ENCODE measurements around the gene TRPC6.
"Not testable (repeated sequence)": the region's sequence is repeated elsewhere in the genome, so short reads cannot be mapped to it uniquely, and the experiment has no call there.

The TRPC6 gene

DNA sequence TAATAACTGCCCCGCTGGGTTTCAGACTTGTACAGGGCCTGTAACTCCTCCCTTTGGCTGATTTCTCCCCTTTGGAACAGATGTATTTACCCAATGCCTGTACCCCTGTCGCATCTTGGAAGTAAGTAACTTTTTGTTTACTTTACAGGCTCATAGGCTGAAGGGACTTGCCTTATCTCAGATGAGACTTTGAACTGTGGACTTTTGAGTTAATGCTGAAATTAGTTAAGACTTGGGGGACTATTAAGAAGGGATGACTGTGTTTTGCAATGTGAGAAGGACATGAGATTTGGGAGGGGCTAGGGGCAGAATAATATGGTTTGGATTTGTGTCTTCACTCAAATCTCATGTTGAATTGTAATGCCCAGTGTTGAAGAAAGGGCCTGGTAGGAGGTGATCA is 62.0 kb downstream of the TRPC6 start:
- no peak for DNase-seq (ENCODE audit: low read depth)

DNA sequence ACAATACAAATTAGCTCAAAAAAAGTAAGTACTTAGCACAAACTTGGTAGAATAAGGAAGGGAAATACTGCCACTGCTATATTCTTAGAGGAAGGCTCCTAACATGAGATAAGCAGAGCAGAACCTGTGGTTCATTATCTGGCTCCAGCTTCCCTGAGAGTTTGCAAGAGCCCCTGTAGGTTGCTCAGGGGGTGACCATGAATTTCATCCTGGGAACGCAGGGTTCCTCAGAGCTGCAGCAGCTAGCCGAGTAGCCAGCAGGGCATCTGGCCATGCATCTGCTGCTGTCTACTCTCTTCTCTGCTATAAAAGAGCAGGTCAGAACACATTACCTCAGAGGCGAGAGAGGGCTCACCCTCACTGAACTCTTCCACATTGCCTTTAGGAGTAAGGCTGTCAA is 67.3 kb downstream of the TRPC6 start:
- no peak for DNase-seq (ENCODE audit: low read depth)

DNA sequence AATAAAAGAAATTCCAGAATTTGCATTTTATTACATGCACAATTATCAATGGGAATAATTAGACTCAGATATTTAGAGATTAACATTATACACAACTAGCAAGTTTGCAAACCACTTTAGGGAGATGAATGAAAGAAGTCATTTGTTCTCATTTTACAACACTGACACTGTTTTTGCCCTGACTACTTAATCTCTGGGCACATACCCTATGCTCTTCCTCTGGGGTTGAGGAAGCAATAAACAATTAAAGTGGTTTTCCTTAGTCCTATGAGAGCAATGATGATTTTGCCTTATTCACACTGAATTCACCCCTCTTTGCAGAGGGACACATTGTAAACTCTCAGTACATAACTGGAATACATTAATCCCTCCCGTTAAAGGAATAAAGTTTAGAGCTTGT is 72.7 kb downstream of the TRPC6 start:
- no peak for DNase-seq (ENCODE audit: low read depth)

DNA sequence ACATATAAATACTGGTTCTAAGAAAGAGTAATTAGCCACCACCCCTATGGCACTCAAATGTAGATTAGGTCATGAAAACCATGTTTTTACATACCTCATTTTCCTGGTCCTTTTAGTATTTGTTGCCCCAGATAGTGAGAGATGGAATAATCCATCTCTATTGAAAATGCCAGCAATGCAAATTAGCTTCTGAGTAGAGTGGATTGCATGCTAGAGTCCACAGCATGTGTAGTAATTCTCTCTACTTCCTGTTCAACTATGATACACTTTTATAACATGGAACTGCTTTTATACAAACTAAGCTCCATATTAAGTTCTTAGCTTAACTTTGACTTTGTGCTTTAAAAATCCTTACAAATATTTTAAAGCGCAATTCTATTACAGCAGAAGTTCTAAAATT is 73.2 kb downstream of the TRPC6 start:
- no peak for DNase-seq (ENCODE audit: low read depth)

DNA sequence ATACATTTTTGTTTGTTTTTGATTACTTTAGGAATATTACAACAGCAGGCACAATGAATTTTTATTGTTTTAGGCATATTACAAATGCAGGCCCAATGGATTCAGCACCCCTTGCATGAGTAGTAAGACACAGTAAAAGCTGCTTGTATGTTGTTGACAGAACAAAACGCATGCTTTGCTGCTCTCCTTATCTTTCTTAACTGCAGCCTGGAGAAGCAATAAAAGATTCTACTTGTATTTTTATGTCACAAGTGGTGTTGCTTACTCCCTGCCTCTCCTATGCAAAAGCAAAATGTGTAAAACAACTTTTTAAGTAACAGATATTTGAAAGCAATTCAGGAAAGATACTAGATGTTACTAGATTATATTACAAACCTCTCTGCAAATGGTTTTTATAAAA is 73.9 kb downstream of the TRPC6 start:
- DNase-seq (ENCODE audit: low read depth): no peak

DNA sequence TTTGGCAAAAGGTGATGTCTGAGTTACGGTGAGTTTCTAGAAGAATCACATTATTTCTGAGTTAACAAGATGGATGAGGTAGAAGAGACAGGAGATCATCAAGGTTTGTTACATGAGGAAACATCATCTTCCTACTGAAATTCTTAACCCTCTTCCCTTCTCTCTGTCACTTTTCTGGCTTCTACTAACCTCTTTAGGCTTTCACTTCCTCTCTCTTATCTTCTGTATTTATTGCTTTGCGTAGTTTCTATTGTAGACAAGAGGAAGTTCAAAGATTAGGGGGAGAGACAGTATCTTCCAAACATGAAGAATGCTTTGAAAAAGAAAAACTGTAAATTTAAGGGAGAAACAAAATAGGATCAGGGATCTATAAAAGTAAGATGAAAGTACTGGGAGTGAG is 75.4 kb downstream of the TRPC6 start:
- DNase-seq (ENCODE audit: low read depth): no peak

DNA sequence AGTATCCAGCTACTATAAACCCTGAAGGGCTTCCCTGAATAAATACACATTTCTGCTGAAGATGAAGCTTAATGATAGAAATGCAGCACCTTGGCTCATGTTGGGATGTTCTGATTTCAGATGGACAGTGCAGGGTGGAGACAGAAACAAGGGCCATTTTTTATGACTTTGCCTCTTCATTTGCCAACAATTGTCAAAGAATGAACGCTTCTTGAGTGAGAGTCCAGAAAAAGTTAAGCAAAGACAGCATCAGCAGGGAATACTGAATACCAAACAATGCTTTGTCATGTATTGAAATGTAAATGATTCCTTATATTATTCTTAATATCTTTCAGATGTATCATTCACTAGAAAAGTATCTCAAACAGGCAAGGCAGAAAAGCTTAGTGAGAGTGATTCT is 84.9 kb downstream of the TRPC6 start:
- no peak for DNase-seq (ENCODE audit: low read depth)

DNA sequence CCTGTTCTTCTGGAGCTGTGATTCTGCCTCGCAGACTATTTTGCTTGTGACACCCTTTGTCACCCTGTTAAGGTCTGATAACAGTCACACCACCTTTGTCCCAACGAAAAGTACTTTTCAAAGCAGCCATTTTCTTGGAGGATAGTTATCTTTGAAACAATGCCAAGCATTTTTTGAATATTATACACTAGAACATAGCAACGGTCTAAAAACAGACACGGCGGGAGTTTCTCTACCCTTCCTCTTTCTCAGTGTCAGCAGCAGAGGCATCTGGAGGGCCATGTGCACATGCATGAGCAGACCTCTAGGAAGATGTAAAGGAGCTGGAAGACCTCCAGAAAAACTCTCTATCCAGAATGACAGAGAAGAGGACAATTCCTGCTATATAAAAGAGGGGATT is 86.5 kb downstream of the TRPC6 start:
- no peak for DNase-seq (ENCODE audit: low read depth)

DNA sequence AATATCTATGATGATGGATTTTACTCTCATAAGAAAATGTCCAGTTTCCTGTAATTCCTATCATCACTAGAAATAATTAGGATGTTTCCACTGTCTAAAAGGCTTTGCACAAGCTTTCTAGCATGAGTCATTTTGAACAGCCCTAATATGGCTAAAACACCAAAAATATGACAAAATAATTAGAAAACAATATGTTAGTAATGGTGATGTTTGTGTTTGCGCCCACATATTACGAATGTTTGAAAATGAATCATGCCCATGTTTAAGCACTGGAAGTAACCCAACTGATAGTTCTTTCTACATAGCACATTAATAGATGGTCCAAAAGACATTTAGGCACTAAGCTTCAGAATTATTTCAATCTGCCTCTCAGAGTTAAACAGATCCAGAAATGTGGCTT is 96.0 kb downstream of the TRPC6 start:
- no peak for DNase-seq (ENCODE audit: low read depth)

DNA sequence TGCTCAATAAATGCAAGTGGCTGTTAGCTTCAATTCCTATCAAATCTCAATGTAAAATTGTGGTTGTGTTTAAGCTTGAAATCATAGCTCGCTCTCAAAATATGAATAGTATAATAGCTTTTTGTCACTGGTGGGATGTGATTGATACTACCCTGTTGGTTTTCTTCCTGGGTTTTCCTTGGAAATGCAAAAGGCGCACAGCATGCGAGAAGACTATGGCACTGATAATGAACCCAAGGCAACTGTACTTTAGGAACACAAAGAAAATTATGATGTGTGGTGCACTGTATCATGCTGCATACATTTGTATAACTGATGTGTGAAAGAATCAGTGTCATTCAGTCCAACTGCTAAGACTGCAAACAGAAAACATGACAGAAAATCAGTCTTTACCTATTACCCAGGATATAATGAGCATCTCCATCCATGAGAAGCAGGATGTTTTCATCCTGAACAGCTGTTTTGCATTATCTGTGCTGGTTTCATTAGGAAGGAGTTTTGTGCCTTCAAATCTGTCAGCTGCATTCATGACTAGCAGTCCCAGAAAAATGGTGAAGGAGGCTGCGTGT is 101.2 kb downstream of the TRPC6 start:
- DNase-seq (ENCODE audit: low read depth): no peak

DNA sequence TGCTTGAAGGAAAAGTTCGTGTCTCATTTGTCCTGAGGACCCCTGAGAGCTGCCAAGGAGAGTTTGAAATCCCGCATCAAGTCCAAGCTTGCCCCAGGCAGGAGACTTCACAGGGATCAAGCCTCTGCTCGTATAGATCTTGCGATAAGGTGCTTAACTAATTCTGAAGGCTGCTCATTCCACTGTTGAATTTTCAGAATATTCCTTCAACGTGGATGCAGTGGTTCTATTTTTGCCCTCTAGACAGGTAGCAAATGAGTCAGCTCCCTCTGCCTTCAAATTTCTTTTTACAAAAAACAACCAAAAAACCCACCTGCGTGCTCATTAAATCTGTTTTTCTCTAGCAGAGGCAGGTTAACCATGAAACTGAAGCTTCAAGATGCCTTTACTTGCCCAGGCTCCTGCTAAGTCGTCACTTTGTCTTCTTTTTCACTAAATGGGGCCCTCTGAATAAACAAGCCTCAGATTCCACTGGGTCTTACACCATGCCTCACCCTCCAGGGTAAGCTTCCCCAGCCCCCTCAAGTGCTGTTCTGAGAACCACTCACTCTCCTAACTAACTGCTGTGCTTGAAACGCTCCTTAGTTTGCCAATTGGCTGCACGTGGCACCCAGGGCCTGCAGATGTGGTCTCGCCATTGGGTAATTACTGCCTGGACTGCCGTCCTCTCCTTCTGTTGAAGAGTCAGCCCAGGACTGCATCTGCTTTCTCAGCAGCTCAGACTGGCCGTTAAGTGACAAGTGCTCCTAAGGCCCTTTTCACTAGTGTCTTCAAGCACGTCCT is 105.0 kb downstream of the TRPC6 start:
- no peak for DNase-seq (ENCODE audit: low read depth)

DNA sequence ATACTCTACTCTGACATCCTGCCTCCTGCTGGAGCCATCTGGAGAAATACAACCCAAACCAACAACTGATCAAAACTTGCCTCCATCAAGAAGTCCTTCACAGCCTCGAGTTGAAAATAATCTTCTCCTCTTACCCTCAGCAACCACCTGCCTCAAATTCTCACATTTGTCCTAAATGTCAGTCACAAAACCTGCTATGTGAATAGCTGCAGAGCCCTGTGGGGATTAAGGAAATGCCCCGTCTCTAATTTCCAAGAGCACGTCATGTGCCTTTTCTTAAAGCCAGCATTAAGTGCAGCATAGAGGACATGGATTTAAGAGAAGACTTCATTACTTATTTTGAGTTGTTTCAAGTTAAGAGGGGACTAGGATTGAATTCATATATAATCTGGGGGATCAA is 105.9 kb downstream of the TRPC6 start:
- no peak for DNase-seq (ENCODE audit: low read depth)

DNA sequence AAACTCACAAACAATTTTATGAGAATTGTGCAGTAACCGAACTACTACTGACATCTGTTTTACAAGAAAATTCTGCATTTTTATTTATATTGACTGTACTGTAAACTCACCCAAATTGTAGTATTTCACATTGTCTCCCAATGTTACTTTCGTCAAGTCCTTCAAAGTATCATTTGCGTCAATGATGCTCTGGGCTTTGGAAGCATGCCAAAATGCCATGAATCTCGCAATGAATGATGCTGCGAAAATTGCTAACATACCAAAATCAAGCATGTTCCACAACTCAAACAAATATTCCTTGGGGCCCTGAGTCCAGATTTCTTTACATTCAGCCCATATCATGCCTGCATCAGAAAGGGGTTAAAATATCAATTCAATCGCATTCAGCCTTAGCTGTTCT is 107.6 kb downstream of the TRPC6 start:
- DNase-seq (ENCODE audit: low read depth): no peak

DNA sequence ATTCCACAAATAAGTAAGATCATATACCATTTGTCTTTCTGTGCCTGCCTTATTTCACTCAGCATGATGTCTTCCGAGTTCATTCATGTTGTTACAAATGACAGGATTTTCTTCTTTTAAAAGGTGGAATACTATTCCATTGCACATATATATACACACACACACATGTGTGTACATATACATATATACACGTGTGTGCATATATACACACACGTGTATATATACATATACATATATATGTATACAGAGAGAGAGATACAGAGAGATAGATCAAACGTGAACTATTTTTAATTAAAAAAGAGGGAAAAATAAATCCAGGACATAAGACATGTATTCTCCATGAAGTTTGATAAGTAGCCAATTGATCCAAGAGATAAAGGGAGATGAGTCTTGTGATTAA is 108.1 kb downstream of the TRPC6 start:
- DNase-seq (ENCODE audit: low read depth): no peak

DNA sequence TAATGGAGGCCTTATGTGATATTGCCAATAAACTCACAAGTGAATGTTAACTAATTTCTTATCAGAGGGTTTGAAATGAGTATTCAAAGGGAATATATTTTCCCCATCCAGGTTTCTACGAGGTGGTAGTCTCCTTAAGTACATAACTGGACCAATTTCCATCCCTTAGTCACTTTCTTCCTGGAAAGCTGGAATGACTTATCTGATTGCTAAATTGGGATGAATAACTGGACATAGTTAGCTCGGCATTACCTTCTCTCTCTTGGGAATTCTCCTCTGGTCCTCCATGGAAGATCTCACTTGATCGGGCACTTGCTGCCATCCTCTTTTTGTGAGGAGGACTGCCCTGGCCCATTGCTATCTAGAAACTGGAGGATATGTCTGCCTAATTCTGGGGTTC is 109.1 kb downstream of the TRPC6 start:
- DNase-seq (ENCODE audit: low read depth): no peak

DNA sequence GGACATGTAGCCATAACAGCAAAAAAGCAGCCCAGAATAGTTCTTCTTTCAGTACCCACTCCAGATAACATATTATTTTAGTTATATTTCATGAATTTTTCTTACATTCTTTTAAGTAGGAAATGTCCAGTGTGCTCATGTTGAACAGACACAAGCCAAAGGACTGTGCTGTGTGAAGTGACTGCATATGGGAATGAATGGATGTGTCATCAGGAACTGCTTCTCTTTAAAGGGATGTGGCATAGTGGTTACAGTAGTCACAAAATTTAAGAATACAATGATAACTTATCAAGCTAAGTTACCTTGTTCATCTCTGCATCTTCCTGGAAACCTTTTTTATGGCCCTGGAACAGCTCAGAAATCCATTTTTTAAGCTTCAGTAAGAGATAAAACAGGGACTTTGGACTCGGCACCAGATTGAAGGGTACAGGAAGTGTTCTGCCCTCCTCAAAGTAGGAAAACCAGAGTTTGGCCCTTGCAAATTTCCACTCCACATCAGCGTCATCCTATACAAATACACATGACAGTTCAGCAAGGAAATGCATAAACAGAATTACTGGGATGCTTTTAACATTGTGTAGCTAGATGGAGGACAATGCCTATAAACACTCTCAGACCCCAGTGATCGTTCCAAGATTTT is 112.8 kb downstream of the TRPC6 start:
- no peak for DNase-seq (ENCODE audit: low read depth)

DNA sequence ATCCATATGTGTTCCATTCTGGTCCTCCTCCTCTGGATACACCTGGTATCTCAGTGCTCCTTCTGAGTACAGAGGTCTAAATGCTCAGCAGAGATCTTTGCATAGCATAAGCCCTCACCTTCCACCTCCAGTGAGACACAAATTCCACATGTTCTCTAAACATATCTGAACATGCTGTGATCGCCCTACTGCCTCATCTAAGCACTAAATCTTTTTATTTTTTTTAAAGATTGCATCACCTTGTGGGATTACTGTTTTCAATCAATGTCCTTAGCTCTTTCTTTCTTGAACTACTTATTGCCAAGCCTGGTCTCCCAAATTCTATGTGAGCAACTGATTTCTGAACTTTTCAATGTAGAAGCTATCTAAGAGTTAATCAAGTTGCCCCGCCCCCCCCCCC is 113.4 kb downstream of the TRPC6 start:
- no peak for DNase-seq (ENCODE audit: low read depth)

DNA sequence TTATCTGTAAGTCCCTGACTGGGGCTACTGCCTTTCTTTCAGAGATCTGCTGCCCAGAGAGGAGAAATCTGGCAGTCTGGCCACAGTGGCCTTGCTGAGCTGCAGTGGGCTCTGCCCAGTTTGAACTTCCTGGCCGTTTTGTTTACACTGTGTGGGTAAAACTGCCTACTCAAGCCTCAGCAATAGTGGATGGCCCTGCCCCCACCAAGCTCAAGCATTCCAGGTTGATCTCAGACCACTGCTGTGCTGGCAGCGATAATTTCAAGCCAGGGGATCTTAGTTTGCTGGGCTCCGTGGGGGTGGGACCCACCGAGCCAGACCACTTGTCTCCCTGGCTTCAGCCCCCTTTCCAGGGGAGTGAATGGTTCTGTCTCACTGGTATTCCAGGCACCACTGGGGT is 117.5 kb downstream of the TRPC6 start:
- DNase-seq (ENCODE audit: low read depth): no peak

DNA sequence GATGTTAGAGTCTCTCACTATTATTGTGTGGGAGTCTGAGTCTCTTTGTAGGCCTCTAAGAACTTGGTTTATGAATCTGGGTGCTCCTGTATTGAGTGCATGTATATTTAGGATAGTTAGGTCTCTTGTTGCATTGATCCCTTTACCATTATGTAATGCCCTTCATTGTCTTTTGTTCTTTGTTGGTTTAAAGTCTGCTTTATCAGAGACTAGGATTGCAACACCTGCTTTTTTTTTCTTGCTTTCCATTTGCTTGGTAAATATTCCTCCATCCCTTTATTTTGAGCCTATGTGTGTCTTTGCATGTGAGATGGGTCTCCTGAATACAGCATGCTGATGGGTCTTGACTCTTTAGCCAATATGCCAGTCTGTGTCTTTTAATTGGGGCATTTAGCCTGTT is 119.4 kb downstream of the TRPC6 start:
- DNase-seq (ENCODE audit: low read depth): not testable (repeated sequence)

DNA sequence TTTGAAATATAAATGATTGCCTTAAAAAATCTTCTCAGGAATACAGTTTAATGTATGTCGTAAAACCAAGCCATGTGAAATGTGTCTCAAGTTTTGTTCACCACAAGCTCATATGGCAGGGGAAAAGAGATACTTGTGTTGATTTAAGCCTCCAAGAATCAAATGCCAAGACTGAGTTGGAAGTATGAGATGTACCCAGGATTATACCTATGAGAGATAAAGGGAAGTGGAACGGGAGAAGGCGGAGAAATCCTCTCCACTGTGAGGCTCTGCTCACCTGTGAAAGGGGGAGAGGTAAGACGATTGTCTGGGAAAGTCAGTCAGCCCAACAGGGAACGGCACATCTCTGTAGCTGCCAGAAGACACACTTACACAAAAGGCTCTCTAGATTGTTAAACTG is 124.8 kb downstream of the TRPC6 start:
- no peak for DNase-seq (ENCODE audit: low read depth)

DNA sequence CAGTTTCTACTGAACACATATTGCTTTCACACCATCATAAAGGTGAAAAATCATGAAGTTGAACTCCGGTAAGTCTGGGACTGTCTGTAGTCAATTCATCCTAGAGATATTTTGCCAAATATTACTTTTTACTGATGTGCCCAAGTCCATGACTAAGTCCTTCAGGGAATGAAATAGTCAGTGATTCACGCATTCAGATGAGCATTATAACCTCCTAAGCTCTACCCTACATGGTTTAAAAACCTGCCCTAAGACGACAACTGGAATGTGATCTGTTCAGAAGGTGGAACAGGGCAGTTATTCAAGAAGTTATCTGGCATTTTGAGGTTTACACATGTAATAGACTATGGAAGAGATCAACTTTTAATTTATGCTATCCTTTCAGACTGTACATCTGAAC is 125.6 kb downstream of the TRPC6 start:
- DNase-seq (ENCODE audit: low read depth): no peak

DNA sequence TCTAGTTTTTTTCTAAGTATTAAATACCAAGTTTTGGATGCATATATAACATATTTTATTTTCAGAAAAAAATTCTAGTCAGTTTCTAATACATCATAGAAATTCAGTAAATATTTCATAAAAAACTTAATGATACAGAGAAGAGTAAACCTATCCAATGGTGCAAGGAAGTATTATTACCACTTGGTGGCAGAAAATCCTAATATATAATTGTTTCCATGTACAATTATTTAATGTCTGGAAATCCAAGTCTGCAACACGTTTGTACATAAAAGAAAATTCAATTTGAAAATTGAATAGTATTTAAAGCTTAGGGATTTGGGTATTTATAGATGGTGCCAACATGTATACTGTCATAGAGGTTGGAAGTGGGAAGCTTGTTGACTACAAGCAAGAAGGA is 127.0 kb downstream of the TRPC6 start:
- no peak for DNase-seq (ENCODE audit: low read depth)

DNA sequence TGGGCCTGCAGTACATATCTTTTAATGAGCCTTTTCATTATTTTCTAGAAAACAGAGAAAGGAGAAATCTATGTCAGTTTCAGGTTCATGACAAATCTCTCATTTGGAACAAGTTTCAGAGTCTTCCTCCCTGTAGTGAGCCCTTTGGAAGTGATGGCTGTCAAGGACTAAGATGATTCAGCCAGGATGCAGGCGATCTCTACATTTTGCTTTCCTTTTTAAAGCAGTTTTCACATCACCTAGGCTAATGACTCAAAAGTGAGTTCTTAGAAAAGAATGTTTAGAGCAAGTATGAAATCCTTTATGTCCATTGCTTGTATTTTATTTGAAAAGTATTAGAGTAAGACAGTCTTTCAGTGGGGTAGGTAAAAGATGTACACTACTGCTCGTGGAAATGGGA is 130.1 kb downstream of the TRPC6 start:
- DNase-seq (ENCODE audit: low read depth): no peak

Data from stimulated activated CD8-positive, alpha-beta memory T cell treated with anti-CD3 and anti-CD28 coated beads, Interleukin-12 subunit alpha, Interleukin-12 subunit beta, amount 100 ng/mL, for 1 hour (primary cell).